Adrenal gland (tissue), 5 donors: ENCODE data around the gene SIGLEC1.

Experiments
- POLR2A ChIP-seq, 2 donors: fragments of 450-650 bp; IDR thresholded peaks; one replicate each; pipeline ENCODE4 v1.6.1; 2017; ENCODE audit warnings: antibody characterized with exemption in 2 of 2, mild to moderate bottlenecking in 2 of 2, moderate library complexity in 1 of 2
- TF ChIP-seq, protein P1 (sequence below), 6 experiments: fragments of 450-650 bp in 4 of 6; fragments of 200-600 bp in 2 of 6; sonication (generic) in 1 of 6; IDR thresholded peaks; 1 replicate in 5 of 6; 2 replicates in 1 of 6; pipeline versions ENCODE4 v1.5.1 to v1.8.0; 2016 to 2021; ENCODE audit warnings: antibody characterized with exemption in 6 of 6, mild to moderate bottlenecking in 2 of 6, moderate library complexity in 1 of 6
- donor health status: DM: no; HTN: no; CAD: no.

DNA sequence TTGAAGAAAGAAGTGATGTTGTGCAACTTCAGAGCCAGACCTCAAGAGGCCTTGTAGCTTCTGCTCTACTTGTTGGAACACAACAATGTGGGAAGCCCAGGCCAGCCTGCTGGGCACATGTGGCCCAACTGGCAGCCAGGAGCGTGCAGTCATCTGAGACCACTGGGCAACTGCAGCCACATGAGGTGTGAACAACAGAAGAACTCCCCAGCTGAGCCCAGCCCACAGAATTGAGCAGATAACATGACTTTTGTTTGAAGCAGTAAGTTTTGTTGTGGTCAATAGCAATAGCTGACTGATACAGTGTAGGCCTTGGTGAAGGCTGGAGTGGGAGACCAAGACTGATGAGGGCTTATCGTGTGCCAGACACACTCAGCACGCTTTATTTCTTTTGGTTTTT is 22.0 kb downstream of the SIGLEC1 start:
- no peak for TF ChIP-seq POLR2A (IDR thresholded peaks at IDR 0.05)
- TF ChIP-seq, protein P1, sequence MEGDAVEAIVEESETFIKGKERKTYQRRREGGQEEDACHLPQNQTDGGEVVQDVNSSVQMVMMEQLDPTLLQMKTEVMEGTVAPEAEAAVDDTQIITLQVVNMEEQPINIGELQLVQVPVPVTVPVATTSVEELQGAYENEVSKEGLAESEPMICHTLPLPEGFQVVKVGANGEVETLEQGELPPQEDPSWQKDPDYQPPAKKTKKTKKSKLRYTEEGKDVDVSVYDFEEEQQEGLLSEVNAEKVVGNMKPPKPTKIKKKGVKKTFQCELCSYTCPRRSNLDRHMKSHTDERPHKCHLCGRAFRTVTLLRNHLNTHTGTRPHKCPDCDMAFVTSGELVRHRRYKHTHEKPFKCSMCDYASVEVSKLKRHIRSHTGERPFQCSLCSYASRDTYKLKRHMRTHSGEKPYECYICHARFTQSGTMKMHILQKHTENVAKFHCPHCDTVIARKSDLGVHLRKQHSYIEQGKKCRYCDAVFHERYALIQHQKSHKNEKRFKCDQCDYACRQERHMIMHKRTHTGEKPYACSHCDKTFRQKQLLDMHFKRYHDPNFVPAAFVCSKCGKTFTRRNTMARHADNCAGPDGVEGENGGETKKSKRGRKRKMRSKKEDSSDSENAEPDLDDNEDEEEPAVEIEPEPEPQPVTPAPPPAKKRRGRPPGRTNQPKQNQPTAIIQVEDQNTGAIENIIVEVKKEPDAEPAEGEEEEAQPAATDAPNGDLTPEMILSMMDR (IDR thresholded peaks at IDR 0.05), result no peak
